ENCODE results near the gene RAB4A.

Gene RAB4A

GRCh38 chr1:229281339-229281926 lies 10.5 kb downstream of the RAB4A start:
- Histone ChIP-seq H3F3A (ENCODE audit: insufficient read depth) (no peaks in the 10 kb centered on the region), H3K9me2 (replicated peaks; ENCODE audit: insufficient read depth, low read length) (no peaks in the 10 kb centered on the region), H4K20me1 (ENCODE audit: low read depth, low read length) (peaks cover 7% of the 10 kb centered on the region; the same call in 1 of the 2 replicates), H3K4me2 (ENCODE audit: low read depth, low read length, poor library complexity, severe bottlenecking) (no peak overlapping the region), H3K9ac (ENCODE audit: low read length) (no peak overlapping the region), H3K27me3 (ENCODE audit: low read length) (no peaks in the 10 kb centered on the region), H3K4me3 (ENCODE audit: insufficient read depth, low read length, poor library complexity, severe bottlenecking) (no peak overlapping the region), H3K9me3 (ENCODE audit: insufficient read depth, low read length) (no peaks in the 10 kb centered on the region), H3K27ac (ENCODE audit: low read depth, low read length) (no peak overlapping the region), H3K79me2 (ENCODE audit: insufficient read depth, low read length) (peaks cover 40% of the 10 kb centered on the region; the same call in 1 of the 2 replicates), H3K36me3 (ENCODE audit: low read length) (no peaks in the 10 kb centered on the region), H2AFZ (ENCODE audit: low read depth, low read length, severe bottlenecking) (no peak overlapping the region)
- no peak for TF ChIP-seq CTCF (IDR thresholded peaks at IDR 0.05; ENCODE audit: insufficient read depth, low read length, poor library complexity, severe bottlenecking)
- TF ChIP-seq EZH2phosphoT487 (conservative IDR thresholded peaks at IDR 0.05; ENCODE audit: low read length) = no peak

GRCh38 chr1:229282295-229282823 lies 11.4 kb downstream of the RAB4A start:
- no peak overlapping the region for H3K27ac ChIP-seq (ENCODE audit: low read depth, low read length)
- H3K36me3 ChIP-seq (ENCODE audit: low read length) = no peaks in the 10 kb centered on the region
- no peak overlapping the region for H3K4me3 ChIP-seq (ENCODE audit: insufficient read depth, low read length, poor library complexity, severe bottlenecking)
- no peaks in the 10 kb centered on the region for H3F3A ChIP-seq (ENCODE audit: insufficient read depth)
- H4K20me1 ChIP-seq (ENCODE audit: low read depth, low read length) = peaks cover 7% of the 10 kb centered on the region; the same call in 1 of the 2 replicates
- peaks cover 37% of the 10 kb centered on the region; the same call in 1 of the 2 replicates for H3K79me2 ChIP-seq (ENCODE audit: insufficient read depth, low read length)
- H2AFZ ChIP-seq (ENCODE audit: low read depth, low read length, severe bottlenecking) = no peak overlapping the region
- no peaks in the 10 kb centered on the region for H3K9me2 ChIP-seq (replicated peaks; ENCODE audit: insufficient read depth, low read length)
- no peak overlapping the region for H3K9ac ChIP-seq (ENCODE audit: low read length)
- no peaks in the 10 kb centered on the region for H3K9me3 ChIP-seq (ENCODE audit: insufficient read depth, low read length)
- TF ChIP-seq EZH2phosphoT487 (conservative IDR thresholded peaks at IDR 0.05; ENCODE audit: low read length) = no peak
- no peak for TF ChIP-seq CTCF (IDR thresholded peaks at IDR 0.05; ENCODE audit: insufficient read depth, low read length, poor library complexity, severe bottlenecking)
- H3K4me2 ChIP-seq (ENCODE audit: low read depth, low read length, poor library complexity, severe bottlenecking) = no peak overlapping the region
- no peaks in the 10 kb centered on the region for H3K27me3 ChIP-seq (ENCODE audit: low read length)

GRCh38 chr1:229283183-229283611 lies 12.3 kb downstream of the RAB4A start:
- no peak overlapping the region for H2AFZ ChIP-seq (ENCODE audit: low read depth, low read length, severe bottlenecking)
- peaks cover 37% of the 10 kb centered on the region; the same call in 1 of the 2 replicates for H3K79me2 ChIP-seq (ENCODE audit: insufficient read depth, low read length)
- H3K4me2 ChIP-seq (ENCODE audit: low read depth, low read length, poor library complexity, severe bottlenecking) = no peak overlapping the region
- no peaks in the 10 kb centered on the region for H3K9me3 ChIP-seq (ENCODE audit: insufficient read depth, low read length)
- H3K9me2 ChIP-seq (replicated peaks; ENCODE audit: insufficient read depth, low read length) = no peaks in the 10 kb centered on the region
- no peaks in the 10 kb centered on the region for H3F3A ChIP-seq (ENCODE audit: insufficient read depth)
- TF ChIP-seq EZH2phosphoT487 (conservative IDR thresholded peaks at IDR 0.05; ENCODE audit: low read length) (no peak), CTCF (IDR thresholded peaks at IDR 0.05; ENCODE audit: insufficient read depth, low read length, poor library complexity, severe bottlenecking) (no peak)
- H4K20me1 ChIP-seq (ENCODE audit: low read depth, low read length) = peaks cover 7% of the 10 kb centered on the region; the same call in 1 of the 2 replicates
- no peak overlapping the region for H3K4me3 ChIP-seq (ENCODE audit: insufficient read depth, low read length, poor library complexity, severe bottlenecking)
- no peaks in the 10 kb centered on the region for H3K27me3 ChIP-seq (ENCODE audit: low read length)
- H3K36me3 ChIP-seq (ENCODE audit: low read length) = no peaks in the 10 kb centered on the region
- H3K9ac ChIP-seq (ENCODE audit: low read length) = no peak overlapping the region
- no peak overlapping the region for H3K27ac ChIP-seq (ENCODE audit: low read depth, low read length)

Data from SU-DHL-6 (cell line).